GM12878 (cell line): Measurements from ENCODE around the gene ATIC. TPM values are rescaled to one million over a fixed set of nuclear protein-coding genes. Genes with fewer than 3 reads are reported as not detected.

ENCODE experiments used
- ATAC-seq: fragments of 200-7000 bp; cut with Tn5 transposase; 3 replicates; pipeline ENCODE4 v1.9.1; 2020; ENCODE audit warnings: mild to moderate bottlenecking, moderate library complexity
- BruUV-seq: library from RNA; stranded (reverse); fragments of 400-500 nt; replicated peaks from 2 replicates; lab custom pipeline; 2021; lab: Mats Ljungman, UMichigan
- CTCF ChIA-PET: fragments of 300-600 bp; sonication (Branson Sonifier 250); formaldehyde crosslinking; extraction: SDS; loops from one replicate; lab custom pipeline; 2021; ENCODE audit warnings: inconsistent platforms; lab: Yijun Ruan, JAX
- POLR2A ChIA-PET: fragments of 350-600 bp; formaldehyde crosslinking; extraction: SDS; loops from one replicate; lab custom pipeline; 2021; ENCODE audit warnings: inconsistent platforms; lab: Charles Lee
- RAD21 ChIA-PET: fragments of 300-600 bp; sonication (Branson Sonifier 250); formaldehyde crosslinking; loops from one replicate; lab custom pipeline; 2023; ENCODE audit warnings: antibody characterized with exemption; ENCODE audit not compliant: unreplicated experiment; lab: Charles Lee
- SMC1A ChIA-PET: fragments of 300-600 bp; sonication (Branson Sonifier 250); formaldehyde crosslinking; loops from one replicate; lab custom pipeline; 2023; ENCODE audit not compliant: unreplicated experiment, uncharacterized antibody; lab: Charles Lee
- DNase-seq: peaks from one replicate; pipeline ENCODE4 v3.0.0-alpha.2; 2011; ENCODE audit warnings: low read depth, low spot score
- FAIRE-seq: peaks from 3 replicates; lab custom pipeline; 2011; peaks lifted over from hg19 to GRCh38; lab: Jason Lieb, UNC
- H2AFZ ChIP-seq: 2 replicates; pipeline ENCODE4 v1.6.0; 2011; ENCODE audit warnings: low read depth, low read length, control low read depth; ENCODE audit not compliant: control insufficient read depth
- H3K27ac ChIP-seq: 2 replicates; pipeline ENCODE4 v1.5.1; 2011; ENCODE audit warnings: control low read depth; ENCODE audit not compliant: control insufficient read depth, insufficient read depth
- H3K27me3 ChIP-seq, 2 experiments: replicated peaks in 1 of 2; 2 replicates each; pipeline versions ENCODE4 v1.6.0 to v1.6.1; 2011; ENCODE audit warnings: low read length in 1 of 2; ENCODE audit not compliant: control insufficient read depth in 2 of 2, insufficient read depth in 2 of 2
- H3K36me3 ChIP-seq, 2 experiments: 2 replicates each; pipeline ENCODE4 v1.5.1; 2011; ENCODE audit warnings: low read length in 1 of 2; ENCODE audit not compliant: control insufficient read depth in 2 of 2, insufficient read depth in 2 of 2
- H3K4me1 ChIP-seq: 2 replicates; pipeline ENCODE4 v1.6.1; 2011; ENCODE audit warnings: mild to moderate bottlenecking, low read length, moderate library complexity, mixed read lengths; ENCODE audit not compliant: control insufficient read depth, insufficient read depth
- H3K4me2 ChIP-seq: 2 replicates; pipeline ENCODE4 v1.6.0; 2011; ENCODE audit warnings: control low read depth; ENCODE audit not compliant: control insufficient read depth, insufficient read depth
- H3K4me3 ChIP-seq: fragments of 200-600 bp; sonication (generic); 2 replicates; pipeline ENCODE4 v1.5.1; 2016
- H3K79me2 ChIP-seq: 2 replicates; pipeline ENCODE4 v1.6.0; 2011; ENCODE audit warnings: low read length; ENCODE audit not compliant: control insufficient read depth, insufficient read depth
- H3K9ac ChIP-seq: 2 replicates; pipeline ENCODE4 v1.8.0; 2011; ENCODE audit warnings: low read length, control low read depth, mixed read lengths; ENCODE audit not compliant: control insufficient read depth, insufficient read depth
- H3K9me3 ChIP-seq: replicated peaks from 3 replicates; pipeline ENCODE4 v1.5.1; 2011; ENCODE audit warnings: mild to moderate bottlenecking, low read length; ENCODE audit not compliant: control insufficient read depth, insufficient read depth
- H4K20me1 ChIP-seq: 2 replicates; pipeline ENCODE4 v1.6.0; 2011; ENCODE audit not compliant: control insufficient read depth, insufficient read depth
- BHLHE40 ChIP-seq, 2 experiments: fragments of 450-650 bp in 1 of 2; IDR thresholded peaks; 2 replicates each; pipeline ENCODE4 v1.6.1; 2011 to 2017; ENCODE audit warnings: low read depth in 2 of 2, borderline replicate concordance in 1 of 2, improper control_type of control experiment in 1 of 2, low read length in 1 of 2, mild to moderate bottlenecking in 1 of 2
- EP300 ChIP-seq, 2 experiments: fragments of 150-350 bp in 1 of 2; IDR thresholded peaks; 2 replicates each; pipeline ENCODE4 v1.6.1; 2011 to 2012; ENCODE audit warnings: low read depth in 2 of 2, low read length in 2 of 2, borderline replicate concordance in 1 of 2, improper control_type of control experiment in 1 of 2, inconsistent platforms in 1 of 2; ENCODE audit not compliant: control insufficient read depth in 1 of 2
- SMARCA5 ChIP-seq: fragments of 450-650 bp; IDR thresholded peaks from 2 replicates; pipeline ENCODE4 v1.6.1; 2017; ENCODE audit warnings: mild to moderate bottlenecking
- SUZ12 ChIP-seq: fragments of 200-600 bp; sonication (generic); IDR thresholded peaks from one replicate; pipeline ENCODE4 v1.6.1; 2018; ENCODE audit warnings: antibody characterized with exemption, mild to moderate bottlenecking; ENCODE audit not compliant: unreplicated experiment
- TCF12 ChIP-seq: IDR thresholded peaks from 2 replicates; pipeline ENCODE4 v1.6.1; 2011; ENCODE audit warnings: low read depth, mild to moderate bottlenecking, low read length
- WGBS: methylation state at CpG from one replicate; pipeline ENCODE4 v1.1.6; 2016; ENCODE audit warnings: low lambda C conversion rate; ENCODE audit not compliant: insufficient replicate concordance, insufficient coverage; ENCODE audit errors: missing lambda C conversion rate; 5-methylcytosine and 5-hydroxymethylcytosine counted together
- in situ Hi-C: fragments of 300-500 bp; cut with MboI; formaldehyde crosslinking; loops from 9 replicates; pipeline ENCODE4 v1.14.3; 2018; ENCODE audit warnings: mixed read lengths
- intact Hi-C: fragments of 100-400 bp; cut with micrococcal nuclease; formaldehyde crosslinking; loops from one replicate; pipeline ENCODE4 v1.14.2; 2022; ENCODE audit not compliant: unreplicated experiment
- polyA plus RNA-seq, 11 experiments: library from polyadenylated mRNA; depleted of rRNA in 4 of 11; unstranded in 6 of 11; stranded (reverse) in 5 of 11; fragments of >200 nt; fragmentation: Nextera tagmentation in 4 of 11; fragmentation: Illumina TruSeq in 1 of 11; extraction: Ambion mirVana in 4 of 11; extraction: Trizol in 1 of 11; gene quantifications; 1 replicate in 1 of 11; 2 replicates in 10 of 11; pipeline versions ENCODE4 v1.2.1 to v1.2.3, GENCODE V29; 2011 to 2016; ENCODE audit warnings: inconsistent platforms in 2 of 11, missing spikeins in 2 of 11, low read depth in 1 of 11
- total RNA-seq, 4 experiments: library from RNA; depleted of rRNA in 3 of 4; stranded (reverse); fragments of >200 nt in 3 of 4; fragmentation: Illumina TruSeq in 1 of 4; extraction: Trizol in 1 of 4; gene quantifications; 2 replicates each; pipeline versions ENCODE4 v1.2.1 to v1.2.3, GENCODE V29; 2013 to 2021

Gene ATIC
- total and polyA plus RNA-seq, 10 of the 15 experiments (the other 5 are each of a cell fraction or from before 2014, with no cell fraction given), result 45.1 to 518 (median 306) TPM

- SMC1A ChIA-PET, result interaction anchor here (0.6 to 1.4 kb wide), 4 partner anchors 13 to 523 kb away, joined by 3 read pairs; no protein-coding TSS in a partner anchor
- Histone ChIP-seq H3K9ac (no peak overlapping the region), H2AFZ (no peak overlapping the region), H3K27ac (no peak overlapping the region), H3K79me2 (no peaks in the 10 kb centered on the region), H3K4me2 (no peak overlapping the region), H3K4me1 (no peaks in the 10 kb centered on the region), H3K36me3 (no peaks in the 10 kb centered on the region), H3K9me3 (no peaks in the 10 kb centered on the region), H4K20me1 (no peaks in the 10 kb centered on the region), H3K27me3 (no peaks in the 10 kb centered on the region), H3K4me3 (no peak overlapping the region)
- no peak for ATAC-seq
- in situ Hi-C loops, result no loop called here
- POLR2A ChIA-PET, result no interaction called here
- RAD21 ChIA-PET, result no interaction called here
- intact Hi-C loops, result no loop called here
- no peak for TF ChIP-seq EP300 (IDR thresholded peaks at IDR 0.05; ENCODE audit: borderline replicate concordance in 1 of 2, control insufficient read depth in 1 of 2, low read depth in 2 of 2, low read length in 2 of 2)
- TF ChIP-seq SUZ12, result no peak
- no peak for TF ChIP-seq BHLHE40 (IDR thresholded peaks at IDR 0.05; ENCODE audit: borderline replicate concordance in 1 of 2, low read depth in 2 of 2, low read length in 1 of 2)
- TF ChIP-seq SMARCA5, result no peak
- TF ChIP-seq TCF12, result no peak
- TF ChIP-seq, all 136 proteins: peak for 0
- BruUV-seq, result no TSS peak
- CTCF ChIA-PET, result interaction anchor here (1.0 to 1.4 kb wide), 2 partner anchors 24 to 534 kb away, joined by 3 read pairs; no protein-coding TSS in a partner anchor
- DNase-seq, result no peak
- WGBS, result 23% methylated on average over 2 of the region's 2 CpGs
- no peak for FAIRE-seq
These were observed 84.9 kb downstream of the ATIC start for GRCh38 chr2:215396595-215397313.
